Lung (tissue), 12 donors: ENCODE data around the gene C14orf119. TPM values are rescaled to one million over a fixed set of nuclear protein-coding genes. Genes with fewer than 3 reads are reported as not detected.
A peak's percentile ranks its signal among the peaks of the same experiment; 100 is the strongest.

Experiments used
- ATAC-seq: fragments of 200-7000 bp; cut with Tn5 transposase; one replicate; pipeline ENCODE4 v1.9.1; 2020; ENCODE audit warnings: moderate number of reproducible peaks; ENCODE audit not compliant: insufficient read depth, low FRiP score
- DNase-seq, 3 donors: peaks; one replicate each; pipeline ENCODE4 v3.0.0-alpha.2; 2013 to 2017
- H3K27ac ChIP-seq, 2 donors: one replicate each; pipeline ENCODE4 v1.5.1; 2013; ENCODE audit warnings: mild to moderate bottlenecking in 2 of 2, moderate library complexity in 2 of 2, control low read depth in 1 of 2, inconsistent platforms in 1 of 2, low read depth in 1 of 2, low read length in 1 of 2
- H3K27me3 ChIP-seq, 3 donors: one replicate each; pipeline ENCODE4 v1.5.1; 2013; ENCODE audit warnings: low read length in 2 of 3; ENCODE audit not compliant: control insufficient read depth in 3 of 3, insufficient read depth in 3 of 3
- H3K36me3 ChIP-seq, 4 donors: one replicate each; pipeline ENCODE4 v1.5.1; 2013; ENCODE audit warnings: low read length in 4 of 4, mild to moderate bottlenecking in 1 of 4, moderate library complexity in 1 of 4; ENCODE audit not compliant: control insufficient read depth in 4 of 4, insufficient read depth in 4 of 4
- H3K4me1 ChIP-seq, 5 donors: one replicate each; pipeline ENCODE4 v1.5.1; 2013; ENCODE audit warnings: low read length in 5 of 5, mild to moderate bottlenecking in 2 of 5, moderate library complexity in 1 of 5; ENCODE audit not compliant: control insufficient read depth in 5 of 5, insufficient read depth in 5 of 5
- H3K4me3 ChIP-seq: one replicate; pipeline ENCODE4 v1.5.1; 2013; ENCODE audit warnings: mild to moderate bottlenecking, control low read depth, moderate library complexity
- H3K9ac ChIP-seq, 2 donors: one replicate each; pipeline ENCODE4 v1.5.1; 2013; ENCODE audit warnings: low read length in 2 of 2, control low read depth in 1 of 2; ENCODE audit not compliant: insufficient read depth in 1 of 2
- H3K9me3 ChIP-seq, 4 donors: one replicate each; pipeline ENCODE4 v1.5.1; 2013; ENCODE audit warnings: low read length in 3 of 4, mild to moderate bottlenecking in 1 of 4, moderate library complexity in 1 of 4; ENCODE audit not compliant: control insufficient read depth in 4 of 4, insufficient read depth in 3 of 4
- CTCF ChIP-seq: IDR thresholded peaks from 2 replicates; pipeline ENCODE4 v1.5.1; 2012; ENCODE audit warnings: mild to moderate bottlenecking; ENCODE audit errors: control extremely low read depth, extremely low read depth
- WGBS, 2 donors: extraction: QIAGEN DNeasy Blood & Tissue Kit; methylation state at CpG; one replicate each; pipeline ENCODE4 v1.1.7; 2013; 5-methylcytosine and 5-hydroxymethylcytosine counted together
- polyA plus RNA-seq, 2 donors: library from polyadenylated mRNA; stranded (reverse); fragments of 200-250 nt; gene quantifications; one replicate each; pipeline ENCODE4 v1.2.1, GENCODE V29; 2013
- total RNA-seq, 2 donors: library from RNA; depleted of rRNA in 1 of 2; stranded (reverse); fragments of >200 nt in 1 of 2; gene quantifications; one replicate each; pipeline ENCODE4 v1.2.1, GENCODE V29; 2014 to 2021
- donor health status: control.
- donor health status: control.
- donor health status: Bipolar disorder and iron deficiency.
- donor health status: healthy.
- donor health status: DM: yes; HTN: yes; CAD: no.

C14orf119 gene
- total and polyA plus RNA-seq, 4 donors, result 23.9 to 64.9 (median 41.4) TPM

GRCh38 chr14:23113431-23114119, 18.3 kb downstream of the C14orf119 start:
- H3K27ac ChIP-seq, result no peak overlapping the region
- no peak for ATAC-seq
- DNase-seq, result peak; percentile 91 to 95 (median 92)
- peaks cover 0 to 29% (median 9%) of the 10 kb centered on the region in 5 donors for H3K4me1 ChIP-seq
- H3K36me3 ChIP-seq, result no peaks in the 10 kb centered on the region
- H3K27me3 ChIP-seq, result peaks cover 0 to 3% (median 0%) of the 10 kb centered on the region in 3 donors
- H3K9me3 ChIP-seq, result no peaks in the 10 kb centered on the region
- WGBS, 2 donors, result 17 to 40% methylated on average over 10 of the region's 10 CpGs
- no peak for TF ChIP-seq CTCF
- H3K9ac ChIP-seq, result no peak overlapping the region
- no peak overlapping the region for H3K4me3 ChIP-seq

- TF ChIP-seq CTCF, result no peak
- 45 to 60% methylated on average over 5 of the region's 5 CpGs for WGBS, 2 donors
- Histone ChIP-seq H3K36me3 (no peaks in the 10 kb centered on the region), H3K4me3 (no peak overlapping the region), H3K4me1 (peaks cover 0 to 29% (median 9%) of the 10 kb centered on the region in 5 donors), H3K9ac (no peak overlapping the region), H3K9me3 (no peaks in the 10 kb centered on the region), H3K27ac (no peak overlapping the region), H3K27me3 (peaks cover 0 to 3% (median 0%) of the 10 kb centered on the region in 3 donors)
- ATAC-seq (no peak), DNase-seq (no peak)
These were observed 18.8 kb downstream of the C14orf119 start for GRCh38 chr14:23114120-23114458.

- 60 to 66% methylated on average over 4 of the region's 4 CpGs for WGBS, 2 donors
- H3K4me1 ChIP-seq, result peaks cover 0 to 29% (median 9%) of the 10 kb centered on the region in 5 donors
- H3K9ac ChIP-seq, result no peak overlapping the region
- peak overlapping the region in 1 of 2 donors; percentile 37 for H3K27ac ChIP-seq
- no peak overlapping the region for H3K4me3 ChIP-seq
- H3K27me3 ChIP-seq, result peaks cover 0 to 3% (median 0%) of the 10 kb centered on the region in 3 donors
- DNase-seq, result no peak
- TF ChIP-seq CTCF, result no peak
- no peak for ATAC-seq
- H3K36me3 ChIP-seq, result no peaks in the 10 kb centered on the region
- H3K9me3 ChIP-seq, result no peaks in the 10 kb centered on the region
These were observed 19.3 kb downstream of the C14orf119 start for GRCh38 chr14:23114669-23115038.
